ENCODE data around the gene CSRNP3. TPM values are rescaled to one million over a fixed set of nuclear protein-coding genes. Genes with fewer than 3 reads are reported as not detected.

The CSRNP3 gene
- total and polyA plus RNA-seq, 8 donors, result under 0.01 to 9.9 (median 0.58) TPM; not detected in 1

- H3K36me3 ChIP-seq, result no peaks in the 10 kb centered on the region
- no peak overlapping the region for H3K4me3 ChIP-seq
- TF ChIP-seq CTCF (IDR thresholded peaks at IDR 0.05) (no peak), POLR2AphosphoS5 (IDR thresholded peaks at IDR 0.05) (no peak), POLR2A (IDR thresholded peaks at IDR 0.05) (no peak), EP300 (IDR thresholded peaks at IDR 0.05) (no peak)
- no peaks in the 10 kb centered on the region for H3K27me3 ChIP-seq
- no peaks in the 10 kb centered on the region for H3K9me3 ChIP-seq
- H3K4me1 ChIP-seq, result no peaks in the 10 kb centered on the region
- intact Hi-C loops (cut with DNase I; ENCODE audit: low total_unique reads), result no loop called here
- no peak for DNase-seq
- H3K27ac ChIP-seq, result no peak overlapping the region
Observed at GRCh38 chr2:165539985-165540384, 70.5 kb downstream of the CSRNP3 start.

DNA sequence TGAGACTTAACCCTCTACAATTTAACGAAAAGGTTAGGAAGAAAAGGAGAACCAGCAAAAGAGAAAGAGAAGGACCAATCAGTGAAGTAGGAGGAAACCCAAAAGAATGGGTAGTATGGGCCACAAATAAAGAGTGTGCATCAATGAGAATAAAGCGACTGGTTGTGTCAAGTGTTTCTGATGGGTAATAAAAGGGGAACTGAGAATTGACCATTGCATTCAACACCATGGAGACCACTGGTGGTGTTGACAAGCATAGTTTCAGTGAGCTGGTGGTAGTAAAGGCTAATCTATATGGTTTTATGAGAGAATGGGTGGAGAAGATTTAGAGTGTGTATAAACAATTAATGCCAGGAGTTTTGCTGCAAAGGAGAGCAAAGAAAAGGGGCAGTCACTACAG is 75.4 kb downstream of the CSRNP3 start:
- H3K27me3 ChIP-seq, result no peaks in the 10 kb centered on the region
- H3K36me3 ChIP-seq, result no peaks in the 10 kb centered on the region
- intact Hi-C loops (cut with DNase I; ENCODE audit: low total_unique reads), result no loop called here
- no peak overlapping the region for H3K4me3 ChIP-seq
- no peak overlapping the region for H3K27ac ChIP-seq
- 90 to 97% (median 92%) methylated on average over 2 of the region's 2 CpGs for WGBS, 5 donors
- TF ChIP-seq POLR2A (IDR thresholded peaks at IDR 0.05) (no peak), CTCF (IDR thresholded peaks at IDR 0.05) (no peak), POLR2AphosphoS5 (IDR thresholded peaks at IDR 0.05) (no peak), EP300 (IDR thresholded peaks at IDR 0.05) (no peak)
- H3K4me1 ChIP-seq, result no peaks in the 10 kb centered on the region
- no peaks in the 10 kb centered on the region for H3K9me3 ChIP-seq
- DNase-seq, result no peak

- no peaks in the 10 kb centered on the region for H3K27me3 ChIP-seq
Observed at GRCh38 chr2:165547900-165548299, 78.4 kb downstream of the CSRNP3 start.

DNA sequence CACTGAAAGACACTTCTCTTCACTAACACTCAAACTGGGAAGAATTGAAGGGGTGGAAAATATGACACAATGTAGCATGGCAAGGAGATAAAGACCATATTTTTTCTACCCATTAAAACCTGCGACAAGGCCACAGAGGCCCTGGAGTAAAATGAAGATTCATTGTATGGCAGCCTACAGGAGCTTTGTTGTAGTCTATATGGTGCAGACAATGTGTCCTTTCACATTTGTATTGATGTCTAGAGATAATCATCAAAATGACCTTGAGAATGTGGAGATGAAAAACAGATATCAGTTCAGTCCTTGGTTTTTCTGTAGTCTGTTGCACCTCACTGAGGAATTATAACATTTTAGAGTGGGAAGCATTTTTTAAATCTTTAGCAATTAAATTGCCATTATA is 80.1 kb downstream of the CSRNP3 start:
- no peak overlapping the region for H3K27ac ChIP-seq
- H3K4me3 ChIP-seq, result no peak overlapping the region
- no peaks in the 10 kb centered on the region for H3K4me1 ChIP-seq
- no peaks in the 10 kb centered on the region for H3K27me3 ChIP-seq
- DNase-seq, result no peak
- TF ChIP-seq EP300 (IDR thresholded peaks at IDR 0.05), result no peak
- no peak for TF ChIP-seq CTCF (IDR thresholded peaks at IDR 0.05)
- no peak for TF ChIP-seq POLR2AphosphoS5 (IDR thresholded peaks at IDR 0.05)
- no peak for TF ChIP-seq POLR2A (IDR thresholded peaks at IDR 0.05)
- H3K9me3 ChIP-seq, result no peaks in the 10 kb centered on the region
- no peaks in the 10 kb centered on the region for H3K36me3 ChIP-seq
- WGBS, 5 donors, result 90 to 96% (median 94%) methylated on average over 1 of the region's 1 CpG
- intact Hi-C loops (cut with DNase I; ENCODE audit: low total_unique reads), result no loop called here

More at GRCh38 chr2:165547900-165548299, 78.4 kb downstream of the CSRNP3 start:
- TF ChIP-seq POLR2A (IDR thresholded peaks at IDR 0.05) (no peak), POLR2AphosphoS5 (IDR thresholded peaks at IDR 0.05) (no peak), EP300 (IDR thresholded peaks at IDR 0.05) (no peak), CTCF (IDR thresholded peaks at IDR 0.05) (no peak)
- intact Hi-C loops (cut with DNase I; ENCODE audit: low total_unique reads), result no loop called here
- no peaks in the 10 kb centered on the region for H3K4me1 ChIP-seq
- H3K4me3 ChIP-seq, result no peak overlapping the region
- H3K36me3 ChIP-seq, result no peaks in the 10 kb centered on the region
- no peak overlapping the region for H3K27ac ChIP-seq
- no peaks in the 10 kb centered on the region for H3K9me3 ChIP-seq
- DNase-seq, result no peak

Data from stomach (tissue), 9 donors.